Mucosa of rectum (tissue), 2 donors: Measurements from ENCODE around the gene LRRC51.
"Not testable (repeated sequence)": the region's sequence is repeated elsewhere in the genome, so short reads cannot be mapped to it uniquely, and the experiment has no call there.

Source experiments
- H3K27ac ChIP-seq, 2 donors: one replicate each; pipeline ENCODE4 v1.7.0; 2013; ENCODE audit warnings: inconsistent platforms in 2 of 2, low read depth in 2 of 2, low read length in 2 of 2
- H3K27me3 ChIP-seq, 2 donors: one replicate each; pipeline ENCODE4 v1.7.0; 2013; ENCODE audit warnings: low read length in 2 of 2; ENCODE audit not compliant: control insufficient read depth in 2 of 2, insufficient read depth in 2 of 2
- H3K36me3 ChIP-seq, 2 donors: one replicate each; pipeline ENCODE4 v1.7.0; 2013; ENCODE audit warnings: low read length in 2 of 2; ENCODE audit not compliant: control insufficient read depth in 2 of 2, insufficient read depth in 2 of 2
- H3K4me1 ChIP-seq, 2 donors: one replicate each; pipeline ENCODE4 v1.7.0; 2013; ENCODE audit warnings: low read length in 2 of 2, mild to moderate bottlenecking in 1 of 2; ENCODE audit not compliant: control insufficient read depth in 2 of 2, insufficient read depth in 2 of 2
- H3K4me3 ChIP-seq, 2 donors: one replicate each; pipeline ENCODE4 v1.7.0; 2013; ENCODE audit warnings: low read length in 2 of 2
- H3K9ac ChIP-seq, 2 donors: one replicate each; pipeline ENCODE4 v1.7.0; 2013; ENCODE audit warnings: low read length in 2 of 2, low read depth in 1 of 2, mild to moderate bottlenecking in 1 of 2
- H3K9me3 ChIP-seq, 2 donors: one replicate each; pipeline ENCODE4 v1.7.0; 2013; ENCODE audit warnings: low read length in 2 of 2; ENCODE audit not compliant: control insufficient read depth in 2 of 2
- donor health status: healthy.
- donor health status: Normal muscosa, but diverticular disease.

LRRC51 gene

DNA sequence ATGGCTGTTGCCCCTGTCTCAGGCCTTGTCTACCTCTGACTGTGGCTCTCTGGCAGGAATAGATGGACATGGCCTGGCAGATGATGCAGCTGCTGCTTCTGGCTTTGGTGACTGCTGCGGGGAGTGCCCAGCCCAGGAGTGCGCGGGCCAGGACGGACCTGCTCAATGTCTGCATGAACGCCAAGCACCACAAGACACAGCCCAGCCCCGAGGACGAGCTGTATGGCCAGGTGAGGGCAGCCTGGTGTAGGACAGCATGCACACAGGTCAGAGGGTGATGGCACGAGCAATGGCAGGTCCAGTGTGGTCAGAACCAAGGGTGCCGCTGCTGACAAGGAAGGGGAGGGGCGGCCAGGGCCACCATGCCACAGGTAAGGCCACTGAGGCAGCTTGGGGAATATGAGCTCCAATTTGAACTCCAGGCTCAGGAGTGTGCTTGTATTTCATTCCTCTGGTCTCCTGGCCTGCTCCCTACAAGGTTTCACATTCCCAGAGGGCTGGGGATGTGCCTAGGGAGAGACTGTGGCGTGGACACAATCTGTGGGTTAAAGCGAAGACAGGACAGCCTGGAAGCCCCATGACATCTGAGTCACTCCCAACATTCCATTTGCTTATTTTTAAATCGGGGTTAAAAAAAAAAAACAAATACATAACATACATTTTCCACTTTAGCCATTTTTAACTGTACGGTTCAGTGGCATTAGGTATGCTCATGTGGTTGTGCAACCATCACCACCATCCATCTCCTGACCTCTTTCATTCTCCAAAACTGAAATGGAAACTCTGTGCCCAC is 55.4 kb downstream of the LRRC51 start:
- Histone ChIP-seq H3K27ac (no peak overlapping the region), H3K9ac (no peak overlapping the region), H3K27me3 (peaks cover 0 to 2% of the 10 kb centered on the region in 2 donors), H3K36me3 (no peaks in the 10 kb centered on the region), H3K9me3 (no peaks in the 10 kb centered on the region), H3K4me3 (no peak overlapping the region), H3K4me1 (peaks cover 0 to 5% of the 10 kb centered on the region in 2 donors)

DNA sequence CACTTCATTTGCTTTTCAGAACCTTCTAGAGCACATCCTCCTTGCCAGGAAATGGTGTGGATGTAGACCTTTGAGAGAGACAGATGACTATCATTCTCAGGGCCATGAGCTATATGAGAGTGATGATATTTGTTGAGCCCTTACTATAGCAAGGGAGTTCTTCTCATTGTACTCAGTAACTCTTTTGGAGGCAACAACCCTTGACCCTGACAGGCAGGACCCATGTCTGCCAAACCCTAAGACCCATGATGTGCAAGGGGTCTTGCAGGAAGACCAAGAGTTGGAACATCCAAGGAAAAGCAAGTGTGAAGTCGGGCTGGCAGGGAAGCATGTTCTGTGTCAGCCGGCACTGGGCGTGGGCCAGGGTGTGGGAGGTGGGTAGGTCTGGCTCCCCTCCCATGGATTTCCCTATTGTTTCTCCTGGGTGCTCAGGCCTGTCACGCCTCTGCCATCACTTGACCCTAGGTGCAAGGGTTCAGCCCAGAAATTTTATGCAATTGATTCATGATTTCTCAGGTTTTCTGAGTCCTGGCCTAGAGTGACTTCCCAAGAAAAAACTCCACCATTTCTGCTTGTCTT is 56.1 kb downstream of the LRRC51 start:
- Histone ChIP-seq H3K27ac (no peak overlapping the region), H3K9ac (no peak overlapping the region), H3K4me1 (peaks cover 0 to 5% of the 10 kb centered on the region in 2 donors), H3K4me3 (no peak overlapping the region), H3K9me3 (no peaks in the 10 kb centered on the region), H3K36me3 (no peaks in the 10 kb centered on the region), H3K27me3 (peaks cover 0 to 2% of the 10 kb centered on the region in 2 donors)

DNA sequence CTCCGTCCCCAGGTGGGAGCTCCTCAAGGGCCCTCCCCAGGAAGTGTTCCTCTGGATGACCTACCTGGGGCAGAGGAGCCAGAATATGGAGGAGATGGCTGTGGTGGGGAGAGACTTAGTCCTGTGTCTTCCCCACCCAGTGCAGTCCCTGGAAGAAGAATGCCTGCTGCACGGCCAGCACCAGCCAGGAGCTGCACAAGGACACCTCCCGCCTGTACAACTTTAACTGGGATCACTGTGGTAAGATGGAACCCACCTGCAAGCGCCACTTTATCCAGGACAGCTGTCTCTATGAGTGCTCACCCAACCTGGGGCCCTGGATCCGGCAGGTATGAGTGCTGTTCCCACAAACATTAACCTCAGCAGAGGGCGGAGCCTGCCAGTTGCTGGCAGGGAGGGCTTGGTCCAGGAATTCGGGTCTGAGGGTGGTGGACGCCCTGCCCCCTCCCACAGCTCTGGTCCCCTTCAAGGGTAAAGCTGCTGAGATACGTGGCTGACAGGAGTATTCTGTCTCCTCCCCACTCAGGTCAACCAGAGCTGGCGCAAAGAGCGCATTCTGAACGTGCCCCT is 58.3 kb downstream of the LRRC51 start:
- no peak overlapping the region for H3K9ac ChIP-seq
- no peaks in the 10 kb centered on the region for H3K9me3 ChIP-seq
- no peaks in the 10 kb centered on the region for H3K36me3 ChIP-seq
- H3K27ac ChIP-seq, result no peak overlapping the region
- H3K4me1 ChIP-seq, result peaks cover 0 to 2% of the 10 kb centered on the region in 2 donors
- no peaks in the 10 kb centered on the region for H3K27me3 ChIP-seq
- no peak overlapping the region for H3K4me3 ChIP-seq

DNA sequence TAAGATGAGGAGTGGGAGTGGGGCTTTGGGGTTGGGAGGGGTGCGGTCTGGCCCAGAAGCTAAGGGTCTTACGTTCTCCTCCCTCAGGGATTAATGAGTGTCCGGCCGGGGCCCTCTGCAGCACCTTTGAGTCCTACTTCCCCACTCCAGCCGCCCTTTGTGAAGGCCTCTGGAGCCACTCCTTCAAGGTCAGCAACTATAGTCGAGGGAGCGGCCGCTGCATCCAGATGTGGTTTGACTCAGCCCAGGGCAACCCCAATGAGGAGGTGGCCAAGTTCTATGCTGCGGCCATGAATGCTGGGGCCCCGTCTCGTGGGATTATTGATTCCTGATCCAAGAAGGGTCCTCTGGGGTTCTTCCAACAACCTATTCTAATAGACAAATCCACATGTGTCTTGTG is 58.9 kb downstream of the LRRC51 start:
- Histone ChIP-seq H3K36me3 (no peaks in the 10 kb centered on the region), H3K9ac (no peak overlapping the region), H3K27ac (no peak overlapping the region), H3K9me3 (no peaks in the 10 kb centered on the region), H3K4me1 (peaks cover 0 to 2% of the 10 kb centered on the region in 2 donors), H3K4me3 (no peak overlapping the region), H3K27me3 (no peaks in the 10 kb centered on the region)

DNA sequence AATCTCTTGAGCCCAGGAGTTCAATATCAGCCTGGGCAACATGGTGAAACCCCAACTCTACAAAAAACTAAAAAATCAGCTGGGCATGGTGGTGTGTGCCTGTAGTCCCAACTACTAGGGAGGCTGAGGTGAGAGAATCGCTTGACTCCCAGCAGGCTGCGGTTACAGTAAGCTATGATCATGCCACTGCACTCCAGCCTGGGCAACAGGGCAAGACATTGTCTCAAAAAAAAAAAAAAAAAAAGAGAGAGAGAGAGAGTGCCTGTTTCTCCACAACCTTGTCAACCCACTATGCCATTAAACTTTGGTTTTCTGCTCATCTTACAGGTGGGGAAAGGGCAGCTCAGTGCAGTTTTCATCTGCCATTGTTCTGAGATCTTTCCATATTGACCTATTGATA is 60.0 kb downstream of the LRRC51 start:
- Histone ChIP-seq H3K9ac (no peak overlapping the region), H3K27ac (no peak overlapping the region), H3K9me3 (no peaks in the 10 kb centered on the region), H3K4me3 (no peak overlapping the region), H3K36me3 (no peaks in the 10 kb centered on the region), H3K4me1 (peaks cover 0 to 2% of the 10 kb centered on the region in 2 donors), H3K27me3 (no peaks in the 10 kb centered on the region)

DNA sequence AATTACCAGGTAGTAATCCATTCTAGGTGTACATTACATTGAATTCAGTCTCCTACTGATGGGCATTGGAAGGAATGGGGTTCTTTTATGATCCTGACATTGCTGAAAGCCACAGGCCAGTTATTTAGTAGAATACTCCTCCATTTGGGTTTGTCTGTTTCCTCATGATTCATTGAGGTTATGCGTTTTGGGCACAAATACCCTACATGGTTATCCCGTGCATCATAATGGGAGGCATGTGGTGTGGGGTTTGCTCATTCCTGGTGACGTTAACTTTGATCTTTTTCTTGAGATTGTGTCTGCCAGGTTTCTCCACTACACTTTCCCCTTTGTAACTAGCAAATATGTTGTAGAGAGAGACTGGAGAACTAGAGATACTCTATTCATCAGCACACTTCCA is 60.4 kb downstream of the LRRC51 start:
- Histone ChIP-seq H3K4me3 (no peak overlapping the region), H3K27ac (no peak overlapping the region), H3K9ac (no peak overlapping the region), H3K27me3 (no peaks in the 10 kb centered on the region), H3K9me3 (no peaks in the 10 kb centered on the region), H3K4me1 (peaks cover 0 to 2% of the 10 kb centered on the region in 2 donors), H3K36me3 (no peaks in the 10 kb centered on the region)

DNA sequence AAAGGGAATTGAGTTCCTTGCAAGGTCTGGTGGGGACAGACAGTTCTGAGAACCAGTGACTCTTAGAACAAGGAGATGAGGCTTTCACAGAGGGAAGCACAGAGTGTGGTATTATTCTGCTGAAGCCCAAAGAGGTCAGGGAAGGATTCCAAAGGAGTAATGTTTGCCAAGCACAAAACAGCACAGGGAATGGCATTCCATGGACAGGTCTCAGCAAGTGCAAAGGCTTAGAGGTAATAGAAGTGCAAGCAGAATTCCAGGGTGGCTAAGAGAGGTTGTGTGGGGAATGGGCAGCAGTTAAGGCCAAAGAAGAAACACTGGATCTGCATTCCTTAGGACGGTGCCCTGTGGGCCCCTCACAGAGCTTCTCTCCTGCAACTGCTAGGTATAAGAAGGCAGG is 61.4 kb downstream of the LRRC51 start:
- H3K9me3 ChIP-seq, H3K4me1 ChIP-seq, H3K4me3 ChIP-seq, H3K27ac ChIP-seq, H3K36me3 ChIP-seq, H3K27me3 ChIP-seq, H3K9ac ChIP-seq: not testable (repeated sequence)

DNA sequence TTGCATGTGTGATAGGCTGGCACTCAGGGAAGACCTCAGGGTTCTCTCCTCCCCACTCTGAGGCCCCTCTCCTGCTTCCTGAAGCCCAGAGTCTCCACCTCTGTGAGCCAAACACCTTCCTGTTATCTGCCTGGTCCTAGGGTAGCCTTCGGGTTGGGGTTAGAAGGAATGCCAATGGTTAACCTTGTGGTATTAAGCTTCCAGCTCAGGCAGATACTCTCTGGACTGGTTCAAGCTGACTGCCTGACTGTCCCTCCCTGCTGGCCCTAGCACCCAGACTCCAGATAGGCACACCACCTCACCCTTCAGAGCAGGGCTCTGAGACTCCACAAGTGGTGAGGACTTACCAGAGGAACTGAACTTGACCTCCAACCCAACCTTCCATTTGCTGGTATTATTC is 61.9 kb downstream of the LRRC51 start:
- H3K36me3 ChIP-seq, H3K27me3 ChIP-seq, H3K4me1 ChIP-seq, H3K9me3 ChIP-seq, H3K9ac ChIP-seq, H3K4me3 ChIP-seq, H3K27ac ChIP-seq: not testable (repeated sequence)

DNA sequence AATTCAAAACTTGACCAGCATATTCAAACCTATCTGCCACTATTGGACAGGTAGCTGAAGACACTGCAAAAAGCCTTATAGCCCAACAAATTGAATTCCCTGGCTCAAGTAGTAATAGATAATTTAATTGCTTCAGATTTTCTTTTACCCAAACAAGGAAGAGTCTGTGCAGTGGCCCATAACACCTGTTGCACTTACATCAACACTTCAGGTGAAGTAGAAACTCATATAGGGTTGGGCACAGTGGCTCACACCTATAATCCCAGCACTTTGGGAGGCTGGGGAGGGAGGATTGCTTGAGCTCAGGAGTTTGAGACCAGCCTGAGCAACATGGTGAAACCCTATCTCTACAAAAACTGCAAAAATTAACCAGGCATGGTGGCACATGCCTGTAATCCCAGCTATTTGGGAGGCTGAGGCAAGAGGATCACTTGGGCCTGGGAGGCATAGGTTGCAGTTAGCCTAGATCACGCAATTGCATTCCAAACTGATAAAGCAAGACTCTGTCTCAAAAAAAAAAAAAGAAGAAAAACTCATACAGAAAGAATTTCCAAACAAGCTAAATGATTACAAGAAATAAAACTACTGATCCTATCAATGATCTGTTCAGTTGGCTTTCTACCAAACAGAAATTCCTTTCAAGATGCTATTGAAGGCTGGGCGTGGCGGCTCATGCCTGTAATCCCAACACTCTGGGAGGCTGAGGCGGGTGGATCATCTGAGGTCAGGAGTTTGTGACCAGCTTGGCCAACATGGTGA is 64.3 kb downstream of the LRRC51 start:
- Histone ChIP-seq H3K27ac (no peak overlapping the region), H3K4me1 (no peaks in the 10 kb centered on the region), H3K27me3 (no peaks in the 10 kb centered on the region), H3K9ac (no peak overlapping the region), H3K9me3 (no peaks in the 10 kb centered on the region), H3K4me3 (no peak overlapping the region), H3K36me3 (no peaks in the 10 kb centered on the region)
